Thymus (tissue), 11 donors: ENCODE measurements around the gene PRG3. TPM values are rescaled to one million over a fixed set of nuclear protein-coding genes. Genes with fewer than 3 reads are reported as not detected.
"Not testable (repeated sequence)": the region's sequence is repeated elsewhere in the genome, so short reads cannot be mapped to it uniquely, and the experiment has no call there.

Experiments used
- DNase-seq, 9 donors: peaks; one replicate each; pipeline ENCODE4 v3.0.0-alpha.2; 2013; ENCODE audit warnings: low spot score in 9 of 9, low read depth in 6 of 9, missing footprints in 1 of 9
- H3K27ac ChIP-seq, 2 donors: one replicate each; pipeline ENCODE4 v1.5.1; 2013; ENCODE audit warnings: control low read depth in 1 of 2, low read depth in 1 of 2, low read length in 1 of 2, mild to moderate bottlenecking in 1 of 2, moderate library complexity in 1 of 2
- H3K27me3 ChIP-seq, 2 donors: one replicate each; pipeline ENCODE4 v1.5.1; 2013; ENCODE audit warnings: low read length in 1 of 2; ENCODE audit not compliant: control insufficient read depth in 2 of 2, insufficient read depth in 1 of 2
- H3K36me3 ChIP-seq, 2 donors: one replicate each; pipeline ENCODE4 v1.5.1; 2013; ENCODE audit warnings: low read length in 1 of 2, mild to moderate bottlenecking in 1 of 2, moderate library complexity in 1 of 2; ENCODE audit not compliant: control insufficient read depth in 2 of 2, insufficient read depth in 2 of 2
- H3K4me1 ChIP-seq, 2 donors: one replicate each; pipeline ENCODE4 v1.5.1; 2013; ENCODE audit warnings: low read length in 2 of 2; ENCODE audit not compliant: control insufficient read depth in 2 of 2, insufficient read depth in 2 of 2
- H3K4me3 ChIP-seq, 2 donors: one replicate each; pipeline ENCODE4 v1.5.1; 2013; ENCODE audit warnings: low read length in 2 of 2, control low read depth in 1 of 2, mild to moderate bottlenecking in 1 of 2
- H3K9me3 ChIP-seq, 2 donors: one replicate each; pipeline ENCODE4 v1.5.1; 2013; ENCODE audit warnings: low read length in 1 of 2, mild to moderate bottlenecking in 1 of 2; ENCODE audit not compliant: control insufficient read depth in 2 of 2, insufficient read depth in 1 of 2
- WGBS: extraction: QIAGEN DNeasy Blood & Tissue Kit; methylation state at CpG from one replicate; pipeline ENCODE4 v1.1.7; 2013; 5-methylcytosine and 5-hydroxymethylcytosine counted together
- polyA plus RNA-seq: library from polyadenylated mRNA; stranded (reverse); fragments of 200-250 nt; gene quantifications from one replicate; pipeline ENCODE4 v1.2.3, GENCODE V29; 2013
- total RNA-seq: library from RNA; stranded (reverse); fragments of 120-200 nt; gene quantifications from one replicate; pipeline ENCODE4 v1.2.4, GENCODE V29; 2013
- donor health status: healthy.

The PRG3 gene
- total and polyA plus RNA-seq, 2 donors = 2.5 to 83.9 TPM

GRCh38 chr11:57342702-57343101 lies 38.2 kb downstream of the PRG3 start:
- Histone ChIP-seq H3K4me3 (no peak overlapping the region), H3K36me3 (no peaks in the 10 kb centered on the region), H3K27me3 (peaks cover 0 to 7% of the 10 kb centered on the region in 2 donors), H3K4me1 (no peaks in the 10 kb centered on the region), H3K27ac (no peak overlapping the region), H3K9me3 (peaks cover 0 to 3% of the 10 kb centered on the region in 2 donors)
- no peak for DNase-seq
- 95% methylated on average over 11 of the region's 11 CpGs for WGBS

DNA sequence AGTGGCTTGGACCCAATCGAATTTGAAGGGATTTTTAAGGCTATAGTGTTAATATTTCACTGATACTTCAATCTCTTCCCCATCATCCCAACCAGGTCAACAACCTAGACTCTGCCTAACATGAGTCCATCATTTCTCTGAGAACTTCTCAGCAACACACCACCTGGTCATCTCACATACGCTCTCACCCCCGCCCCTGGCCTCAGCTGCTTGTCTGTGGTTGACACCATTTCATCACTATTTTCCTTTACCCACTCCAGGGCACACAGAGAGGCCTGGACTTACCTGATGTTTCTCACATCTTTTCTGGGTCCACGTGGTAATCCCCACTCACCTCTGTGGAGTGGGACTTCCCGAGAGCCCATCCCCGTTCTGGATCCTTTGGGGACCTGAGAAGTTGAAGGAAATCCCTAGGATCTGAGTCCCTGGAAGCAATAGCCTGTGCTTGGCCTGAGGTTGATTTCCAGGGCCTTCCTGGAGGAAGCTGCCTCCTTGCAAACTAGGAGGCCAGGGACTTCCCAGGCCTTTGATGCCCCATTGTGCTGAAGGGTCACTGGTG lies 39.6 kb downstream of the PRG3 start:
- peaks cover 0 to 3% of the 10 kb centered on the region in 2 donors for H3K9me3 ChIP-seq
- H3K27ac ChIP-seq = no peak overlapping the region
- no peak overlapping the region for H3K4me3 ChIP-seq
- H3K36me3 ChIP-seq = no peaks in the 10 kb centered on the region
- H3K27me3 ChIP-seq = peaks cover 0 to 7% of the 10 kb centered on the region in 2 donors
- 93% methylated on average over 6 of the region's 6 CpGs for WGBS
- DNase-seq = no peak
- H3K4me1 ChIP-seq = peaks cover 2% of the 10 kb centered on the region in 2 donors

- no peak overlapping the region for H3K4me3 ChIP-seq
- H3K4me1 ChIP-seq = peaks cover 3 to 8% of the 10 kb centered on the region in 2 donors
- H3K9me3 ChIP-seq = peaks cover 0 to 3% of the 10 kb centered on the region in 2 donors
- WGBS = 66% methylated on average over 12 of the region's 12 CpGs
- H3K36me3 ChIP-seq = no peaks in the 10 kb centered on the region
- H3K27me3 ChIP-seq = peaks cover 0 to 7% of the 10 kb centered on the region in 2 donors
- no peak for DNase-seq
- H3K27ac ChIP-seq = no peak overlapping the region
Observed at GRCh38 chr11:57340039-57340615, 40.8 kb downstream of the PRG3 start.

- WGBS = 92% methylated on average over 5 of the region's 5 CpGs
- Histone ChIP-seq H3K27ac (no peak overlapping the region), H3K4me3 (no peak overlapping the region), H3K27me3 (peaks cover 0 to 7% of the 10 kb centered on the region in 2 donors), H3K36me3 (no peaks in the 10 kb centered on the region), H3K9me3 (peaks cover 0 to 3% of the 10 kb centered on the region in 2 donors), H3K4me1 (peaks cover 7 to 16% of the 10 kb centered on the region in 2 donors)
- DNase-seq = no peak
Observed at GRCh38 chr11:57339328-57339727, 41.6 kb downstream of the PRG3 start.

DNA sequence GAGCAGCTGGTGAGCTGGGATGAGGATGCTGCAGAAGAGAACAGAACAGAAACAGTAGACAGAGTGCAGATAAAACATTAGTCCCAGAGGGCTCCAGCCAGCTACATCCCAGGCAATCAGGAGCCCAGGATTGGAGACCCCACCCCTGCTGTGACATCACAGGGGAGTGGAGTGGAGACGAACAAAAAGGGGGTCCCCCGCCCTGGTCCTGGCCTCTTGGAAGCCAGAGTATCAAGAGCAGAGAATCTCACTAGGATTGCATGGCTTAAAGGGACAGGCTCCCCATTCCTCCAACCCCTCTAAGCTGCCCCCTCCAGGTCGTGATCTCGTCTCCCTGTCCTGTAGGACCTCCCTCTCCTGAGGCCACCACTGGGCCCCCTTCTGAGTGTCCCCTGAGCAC lies 42.8 kb downstream of the PRG3 start, which contains the start of gene P2RX3:
P2RX3 (plus strand) TSS at position 211 of the 400 bp plus-strand sequence. CDS start 199 bp downstream, outside the sequence.
- H3K4me3 ChIP-seq = no peak within 1 kb of the TSS
- peaks cover 7 to 19% of the 10 kb centered on the region in 2 donors for H3K4me1 ChIP-seq
- WGBS = 93% methylated on average over 4 of the region's 4 CpGs
- no peak for DNase-seq
- H3K27ac ChIP-seq = no peak within 1 kb of the TSS
- H3K27me3 ChIP-seq = peaks cover 0 to 7% of the 10 kb centered on the region in 2 donors
- peaks cover 0 to 3% of the 10 kb centered on the region in 2 donors for H3K9me3 ChIP-seq
- peaks cover 1 to 10% of the 10 kb centered on the region in 2 donors for H3K36me3 ChIP-seq

DNA sequence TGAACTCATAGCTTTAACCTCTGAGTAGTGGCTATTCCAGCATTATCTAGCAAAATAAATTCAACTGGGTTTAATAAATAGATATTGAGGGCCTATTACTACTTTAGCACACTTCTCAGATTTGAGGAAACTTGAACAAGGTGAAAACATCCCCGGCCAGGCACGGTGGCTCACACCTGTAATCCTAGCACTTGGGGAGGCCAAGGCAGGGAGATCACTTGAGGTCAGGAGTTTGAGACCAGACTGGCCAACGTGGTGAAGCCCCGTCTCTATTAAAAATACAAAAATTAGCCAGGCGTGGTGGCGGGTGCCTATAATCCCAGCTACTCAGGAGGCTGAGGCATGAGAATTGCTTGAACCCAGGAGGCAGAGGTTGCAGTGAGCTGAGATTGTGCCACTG lies 44.1 kb downstream of the PRG3 start:
- H3K36me3 ChIP-seq = peaks cover 14 to 22% of the 10 kb centered on the region in 2 donors
- H3K4me3 ChIP-seq, H3K27me3 ChIP-seq, H3K27ac ChIP-seq, H3K9me3 ChIP-seq, DNase-seq: not testable (repeated sequence)
- WGBS = 97% methylated on average over 6 of the region's 6 CpGs
- peaks cover 7 to 19% of the 10 kb centered on the region in 2 donors for H3K4me1 ChIP-seq

GRCh38 chr11:57336111-57336666 lies 44.8 kb downstream of the PRG3 start:
- Histone ChIP-seq H3K27ac (peak overlapping the region; percentile 81 to 88), H3K9me3 (peaks cover 0 to 3% of the 10 kb centered on the region in 2 donors)
- WGBS = 31% methylated on average over 12 of the region's 12 CpGs

GRCh38 chr11:57335343-57336110 lies 45.4 kb downstream of the PRG3 start, which contains the start of gene SSRP1:
TSS of gene SSRP1 (minus strand) at chr11:57335892. CDS start at chr11:57335121, 771 bp downstream.
- peaks cover 0 to 6% of the 10 kb centered on the region in 2 donors for H3K27me3 ChIP-seq
- peak within 1 kb of the TSS; percentile 81 to 88 for H3K27ac ChIP-seq
- DNase-seq = peak in 8 of 9 donors; percentile 67 to 94 (median 82)
- WGBS = under 1% methylated on average over 69 of the region's 69 CpGs
- H3K4me3 ChIP-seq = peak within 1 kb of the TSS; percentile 88 to 91
- H3K4me1 ChIP-seq = peaks cover 7 to 19% of the 10 kb centered on the region in 2 donors
- peaks cover 0 to 3% of the 10 kb centered on the region in 2 donors for H3K9me3 ChIP-seq
- H3K36me3 ChIP-seq = peaks cover 27 to 36% of the 10 kb centered on the region in 2 donors

More at GRCh38 chr11:57336111-57336666, 44.8 kb downstream of the PRG3 start:
- DNase-seq = no peak
- H3K4me3 ChIP-seq = peak overlapping the region; percentile 88 to 91
- peaks cover 0 to 7% of the 10 kb centered on the region in 2 donors for H3K27me3 ChIP-seq
- peaks cover 21 to 29% of the 10 kb centered on the region in 2 donors for H3K36me3 ChIP-seq
- H3K4me1 ChIP-seq = peaks cover 7 to 19% of the 10 kb centered on the region in 2 donors
